GM23338 (cell line): Measurements from ENCODE around the gene HOMER1. TPM values are rescaled to one million over a fixed set of nuclear protein-coding genes. Genes with fewer than 3 reads are reported as not detected.

ENCODE experiments used
- ATAC-seq: fragments of 200-7000 bp; cut with Tn5 transposase; 3 replicates; pipeline ENCODE4 v1.9.1; 2020
- DNase-seq: peaks from one replicate; pipeline ENCODE4 v3.0.0-alpha.2; 2015; ENCODE audit warnings: low spot score
- H2AFZ ChIP-seq: fragments of 200-600 bp; sonication (generic); 2 replicates; pipeline ENCODE4 v1.8.0; 2016; ENCODE audit warnings: antibody characterized with exemption, mild to moderate bottlenecking, moderate library complexity
- H3F3A ChIP-seq: fragments of 200-600 bp; sonication (generic); replicated peaks from 2 replicates; pipeline ENCODE4 v1.8.0; 2017; ENCODE audit warnings: antibody characterized with exemption, mixed run types, low read depth
- H3K27ac ChIP-seq: fragments of 200-600 bp; sonication (generic); 2 replicates; pipeline ENCODE4 v1.6.1; 2016; ENCODE audit warnings: low read depth
- H3K27me3 ChIP-seq: fragments of 200-600 bp; sonication (generic); 2 replicates; pipeline ENCODE4 v1.8.0; 2016; ENCODE audit warnings: mild to moderate bottlenecking, mixed run types, moderate library complexity; ENCODE audit not compliant: insufficient read depth
- H3K36me3 ChIP-seq: fragments of 200-600 bp; sonication (generic); 2 replicates; pipeline ENCODE4 v1.8.0; 2016; ENCODE audit warnings: mild to moderate bottlenecking; ENCODE audit not compliant: insufficient read depth
- H3K4me1 ChIP-seq: fragments of 200-600 bp; sonication (generic); 2 replicates; pipeline ENCODE4 v1.8.0; 2016; ENCODE audit warnings: mild to moderate bottlenecking, moderate library complexity; ENCODE audit not compliant: insufficient read depth
- H3K4me2 ChIP-seq: fragments of 200-600 bp; sonication (generic); 2 replicates; pipeline ENCODE4 v1.7.1; 2017; ENCODE audit warnings: mixed run types
- H3K4me3 ChIP-seq: fragments of 200-600 bp; sonication (generic); 2 replicates; pipeline ENCODE4 v1.6.1; 2016; ENCODE audit warnings: mixed run types
- H3K79me2 ChIP-seq: fragments of 200-600 bp; sonication (generic); replicated peaks from 2 replicates; pipeline ENCODE4 v1.8.0; 2017; ENCODE audit warnings: mild to moderate bottlenecking; ENCODE audit not compliant: insufficient read depth
- H3K9me2 ChIP-seq: fragments of 200-600 bp; sonication (generic); 2 replicates; pipeline ENCODE4 v1.8.0; 2017; ENCODE audit not compliant: insufficient read depth
- H4K20me1 ChIP-seq: fragments of 200-600 bp; sonication (generic); replicated peaks from 2 replicates; pipeline ENCODE4 v1.8.0; 2017; ENCODE audit warnings: mild to moderate bottlenecking; ENCODE audit not compliant: insufficient read depth
- H3K27ac Mint-ChIP-seq: 2 replicates; pipeline ENCODE4 v1.8.0; 2020; ENCODE audit warnings: inconsistent platforms, mild to moderate bottlenecking, moderate library complexity, mixed read lengths
- H3K27me3 Mint-ChIP-seq: 3 replicates; pipeline ENCODE4 v1.8.0; 2022; ENCODE audit warnings: low read depth, mild to moderate bottlenecking, moderate library complexity, mixed read lengths, inconsistent platforms; ENCODE audit not compliant: insufficient read depth, poor library complexity
- H3K36me3 Mint-ChIP-seq: 3 replicates; pipeline ENCODE4 v1.8.0; 2021; ENCODE audit warnings: low read depth, mild to moderate bottlenecking, inconsistent platforms, moderate library complexity, mixed read lengths
- H3K4me1 Mint-ChIP-seq: 3 replicates; pipeline ENCODE4 v1.8.0; 2020; ENCODE audit warnings: mild to moderate bottlenecking, inconsistent platforms, mixed read lengths
- H3K4me3 Mint-ChIP-seq: 3 replicates; pipeline ENCODE4 v1.8.0; 2021; ENCODE audit warnings: moderate library complexity, mild to moderate bottlenecking, inconsistent platforms, mixed read lengths
- H3K9me3 Mint-ChIP-seq: 3 replicates; pipeline ENCODE4 v1.8.0; 2020; ENCODE audit warnings: moderate library complexity, mild to moderate bottlenecking, inconsistent platforms, mixed read lengths
- EZH2 ChIP-seq: fragments of 200-600 bp; sonication (generic); IDR thresholded peaks from one replicate; pipeline ENCODE4 v1.8.0; 2017; ENCODE audit warnings: antibody characterized with exemption, mild to moderate bottlenecking, low read depth; ENCODE audit not compliant: unreplicated experiment
- EZH2phosphoT487 ChIP-seq: fragments of 200-600 bp; sonication (generic); IDR thresholded peaks from one replicate; pipeline ENCODE4 v1.8.1; 2018; ENCODE audit warnings: antibody characterized with exemption; ENCODE audit not compliant: unreplicated experiment
- JUNB ChIP-seq: IDR thresholded peaks from one replicate; pipeline ENCODE4 v1.6.1; 2016; ENCODE audit warnings: antibody characterized with exemption; ENCODE audit not compliant: unreplicated experiment
- NANOG ChIP-seq: IDR thresholded peaks from 2 replicates; pipeline ENCODE4 v1.6.1; 2016; ENCODE audit warnings: antibody characterized with exemption, borderline replicate concordance
- POLR2AphosphoS5 ChIP-seq: IDR thresholded peaks from 2 replicates; pipeline ENCODE4 v1.6.1; 2016; ENCODE audit warnings: antibody characterized with exemption, low read depth
- STAT1 ChIP-seq: IDR thresholded peaks from one replicate; pipeline ENCODE4 v1.6.1; 2016; ENCODE audit warnings: antibody characterized with exemption; ENCODE audit not compliant: unreplicated experiment
- ZNF114 ChIP-seq: fragments of 250-450 bp; sonication (Bioruptor Pico); IDR thresholded peaks from 2 replicates; pipeline ENCODE4 v1.5.0; 2020; ENCODE audit warnings: mild to moderate bottlenecking, moderate library complexity
- ZNF331 ChIP-seq: fragments of 250-450 bp; sonication (Bioruptor Pico); IDR thresholded peaks from 2 replicates; pipeline ENCODE4 v1.5.0; 2020; ENCODE audit warnings: low read depth, mild to moderate bottlenecking, moderate library complexity
- polyA plus RNA-seq: library from polyadenylated mRNA; unstranded; fragments of >200 nt; fragmentation: Nextera tagmentation; extraction: Ambion mirVana; gene quantifications from 2 replicates; pipeline ENCODE4 v1.2.1, GENCODE V29; 2016
- total RNA-seq: library from RNA; depleted of rRNA; stranded (reverse); fragments of >200 nt; shearing (Covaris generic); gene quantifications from 2 replicates; pipeline ENCODE4 v1.2.3, GENCODE V29; 2014
- TF ChIP-seq, protein P1 (sequence below), 2 experiments: fragments of 200-600 bp in 1 of 2; sonication (generic) in 1 of 2; conservative IDR thresholded peaks; 2 replicates each; pipeline versions ENCODE4 v1.5.1 to v1.6.1; 2016 to 2017; ENCODE audit warnings: antibody characterized with exemption in 2 of 2, low read depth in 2 of 2, mild to moderate bottlenecking in 2 of 2, moderate library complexity in 1 of 2
- TF ChIP-seq, protein P2 (sequence below): IDR thresholded peaks from 2 replicates; pipeline ENCODE4 v1.6.1; 2016; ENCODE audit warnings: antibody characterized with exemption
- TF ChIP-seq, protein P3 (sequence below): IDR thresholded peaks from one replicate; pipeline ENCODE4 v1.6.1; 2018; ENCODE audit warnings: antibody characterized with exemption; ENCODE audit not compliant: unreplicated experiment

Gene HOMER1
- total and polyA plus RNA-seq, 2 experiments from 2014 or later, result 45.1 to 80.3 TPM

DNA sequence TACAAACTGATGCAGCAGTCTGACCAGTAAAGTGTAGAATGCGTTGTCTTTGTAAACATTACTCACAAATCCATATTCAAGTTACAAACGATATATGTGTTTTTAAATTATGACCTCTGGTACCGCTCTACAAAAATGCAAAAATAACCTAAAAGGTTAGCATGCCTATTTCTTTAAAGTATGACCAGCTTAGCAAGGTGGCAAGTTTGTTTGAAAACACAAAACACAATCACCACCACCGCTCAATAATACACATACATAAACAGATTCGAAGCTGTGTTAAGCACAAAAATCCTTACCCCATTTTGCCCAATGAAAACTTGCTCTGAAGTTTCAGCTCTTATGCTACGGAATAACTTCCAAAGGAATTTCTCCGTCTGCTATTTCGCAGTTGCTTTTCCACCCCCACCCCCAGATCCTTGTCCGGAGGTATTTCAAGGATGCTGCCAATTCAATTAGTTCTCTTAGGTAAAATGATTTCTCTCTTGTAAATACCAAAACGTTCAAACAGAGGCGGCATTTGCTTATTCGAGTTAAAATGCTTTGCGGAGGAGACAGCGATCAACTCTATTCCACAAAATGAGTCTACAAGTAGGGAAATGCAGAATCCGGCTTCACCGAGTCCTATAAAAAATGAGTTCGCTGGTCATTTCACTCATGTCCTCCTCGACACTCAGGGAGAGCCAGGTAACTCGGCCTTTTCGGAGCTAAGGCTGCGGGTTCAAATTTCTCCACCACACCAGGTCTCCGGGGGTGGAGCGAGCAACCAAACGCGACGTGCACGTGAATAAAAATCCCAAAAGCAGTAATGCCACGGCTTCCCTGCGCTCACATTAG is 1.2 kb downstream of the HOMER1 start (continued):
- TF ChIP-seq, protein P1, sequence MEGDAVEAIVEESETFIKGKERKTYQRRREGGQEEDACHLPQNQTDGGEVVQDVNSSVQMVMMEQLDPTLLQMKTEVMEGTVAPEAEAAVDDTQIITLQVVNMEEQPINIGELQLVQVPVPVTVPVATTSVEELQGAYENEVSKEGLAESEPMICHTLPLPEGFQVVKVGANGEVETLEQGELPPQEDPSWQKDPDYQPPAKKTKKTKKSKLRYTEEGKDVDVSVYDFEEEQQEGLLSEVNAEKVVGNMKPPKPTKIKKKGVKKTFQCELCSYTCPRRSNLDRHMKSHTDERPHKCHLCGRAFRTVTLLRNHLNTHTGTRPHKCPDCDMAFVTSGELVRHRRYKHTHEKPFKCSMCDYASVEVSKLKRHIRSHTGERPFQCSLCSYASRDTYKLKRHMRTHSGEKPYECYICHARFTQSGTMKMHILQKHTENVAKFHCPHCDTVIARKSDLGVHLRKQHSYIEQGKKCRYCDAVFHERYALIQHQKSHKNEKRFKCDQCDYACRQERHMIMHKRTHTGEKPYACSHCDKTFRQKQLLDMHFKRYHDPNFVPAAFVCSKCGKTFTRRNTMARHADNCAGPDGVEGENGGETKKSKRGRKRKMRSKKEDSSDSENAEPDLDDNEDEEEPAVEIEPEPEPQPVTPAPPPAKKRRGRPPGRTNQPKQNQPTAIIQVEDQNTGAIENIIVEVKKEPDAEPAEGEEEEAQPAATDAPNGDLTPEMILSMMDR (conservative IDR thresholded peaks at IDR 0.05; ENCODE audit: low read depth in 2 of 2), result no peak
- TF ChIP-seq NANOG, result no peak

DNA sequence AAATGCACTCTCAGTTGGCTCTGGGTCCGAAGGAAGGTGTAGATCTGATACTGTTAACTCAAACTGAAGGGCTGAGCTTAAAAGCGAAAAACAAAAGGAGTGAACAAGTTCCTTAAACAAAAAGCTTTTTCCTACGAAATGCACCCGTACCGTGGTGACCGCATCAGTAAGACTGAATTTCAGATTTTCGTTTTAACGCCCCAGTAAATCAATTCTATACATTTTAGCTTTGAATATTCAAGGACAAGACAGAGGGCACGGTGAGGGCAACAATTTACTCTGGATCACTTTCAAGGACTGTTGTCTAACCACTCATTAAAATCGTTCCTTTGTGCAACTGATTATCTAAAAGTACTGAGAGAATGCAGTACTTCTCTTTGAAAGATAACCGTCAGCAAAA is 1.9 kb downstream of the HOMER1 start:
- peaks cover 48% of the 10 kb centered on the region for H3K4me1 Mint-ChIP-seq
- TF ChIP-seq STAT1, result no peak
- TF ChIP-seq, protein P2, sequence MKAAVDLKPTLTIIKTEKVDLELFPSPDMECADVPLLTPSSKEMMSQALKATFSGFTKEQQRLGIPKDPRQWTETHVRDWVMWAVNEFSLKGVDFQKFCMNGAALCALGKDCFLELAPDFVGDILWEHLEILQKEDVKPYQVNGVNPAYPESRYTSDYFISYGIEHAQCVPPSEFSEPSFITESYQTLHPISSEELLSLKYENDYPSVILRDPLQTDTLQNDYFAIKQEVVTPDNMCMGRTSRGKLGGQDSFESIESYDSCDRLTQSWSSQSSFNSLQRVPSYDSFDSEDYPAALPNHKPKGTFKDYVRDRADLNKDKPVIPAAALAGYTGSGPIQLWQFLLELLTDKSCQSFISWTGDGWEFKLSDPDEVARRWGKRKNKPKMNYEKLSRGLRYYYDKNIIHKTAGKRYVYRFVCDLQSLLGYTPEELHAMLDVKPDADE, result no peak
- TF ChIP-seq EZH2, result no peak
- no peak for TF ChIP-seq ZNF331
- TF ChIP-seq, protein P1 (conservative IDR thresholded peaks at IDR 0.05; ENCODE audit: low read depth in 2 of 2), result no peak
- no peak for TF ChIP-seq NANOG
- TF ChIP-seq JUNB, result no peak
- no peak for TF ChIP-seq EZH2phosphoT487
- TF ChIP-seq, protein P3, sequence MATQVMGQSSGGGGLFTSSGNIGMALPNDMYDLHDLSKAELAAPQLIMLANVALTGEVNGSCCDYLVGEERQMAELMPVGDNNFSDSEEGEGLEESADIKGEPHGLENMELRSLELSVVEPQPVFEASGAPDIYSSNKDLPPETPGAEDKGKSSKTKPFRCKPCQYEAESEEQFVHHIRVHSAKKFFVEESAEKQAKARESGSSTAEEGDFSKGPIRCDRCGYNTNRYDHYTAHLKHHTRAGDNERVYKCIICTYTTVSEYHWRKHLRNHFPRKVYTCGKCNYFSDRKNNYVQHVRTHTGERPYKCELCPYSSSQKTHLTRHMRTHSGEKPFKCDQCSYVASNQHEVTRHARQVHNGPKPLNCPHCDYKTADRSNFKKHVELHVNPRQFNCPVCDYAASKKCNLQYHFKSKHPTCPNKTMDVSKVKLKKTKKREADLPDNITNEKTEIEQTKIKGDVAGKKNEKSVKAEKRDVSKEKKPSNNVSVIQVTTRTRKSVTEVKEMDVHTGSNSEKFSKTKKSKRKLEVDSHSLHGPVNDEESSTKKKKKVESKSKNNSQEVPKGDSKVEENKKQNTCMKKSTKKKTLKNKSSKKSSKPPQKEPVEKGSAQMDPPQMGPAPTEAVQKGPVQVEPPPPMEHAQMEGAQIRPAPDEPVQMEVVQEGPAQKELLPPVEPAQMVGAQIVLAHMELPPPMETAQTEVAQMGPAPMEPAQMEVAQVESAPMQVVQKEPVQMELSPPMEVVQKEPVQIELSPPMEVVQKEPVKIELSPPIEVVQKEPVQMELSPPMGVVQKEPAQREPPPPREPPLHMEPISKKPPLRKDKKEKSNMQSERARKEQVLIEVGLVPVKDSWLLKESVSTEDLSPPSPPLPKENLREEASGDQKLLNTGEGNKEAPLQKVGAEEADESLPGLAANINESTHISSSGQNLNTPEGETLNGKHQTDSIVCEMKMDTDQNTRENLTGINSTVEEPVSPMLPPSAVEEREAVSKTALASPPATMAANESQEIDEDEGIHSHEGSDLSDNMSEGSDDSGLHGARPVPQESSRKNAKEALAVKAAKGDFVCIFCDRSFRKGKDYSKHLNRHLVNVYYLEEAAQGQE, result no peak
- TF ChIP-seq POLR2AphosphoS5, result no peak
- TF ChIP-seq ZNF114 (CRISPR knock-in tag), result no peak

More for the DNA sequence above, 1.9 kb downstream of the HOMER1 start:
- no peak overlapping the region for H3K27ac Mint-ChIP-seq
- Histone ChIP-seq H3K36me3 (no peaks in the 10 kb centered on the region), H3K4me2 (peak overlapping the region; percentile 84), H3K4me1 (peaks cover 44% of the 10 kb centered on the region), H3K79me2 (peaks cover 59% of the 10 kb centered on the region), H3F3A (no peaks in the 10 kb centered on the region), H3K27me3 (no peaks in the 10 kb centered on the region), H3K27ac (no peak overlapping the region), H3K9me2 (no peaks in the 10 kb centered on the region), H2AFZ (no peak overlapping the region), H3K4me3 (peak overlapping the region; percentile 76), H4K20me1 (peaks cover 21% of the 10 kb centered on the region)
- H3K27me3 Mint-ChIP-seq, result peaks cover 3% of the 10 kb centered on the region
- DNase-seq (no peak), ATAC-seq (no peak)
- H3K36me3 Mint-ChIP-seq, result no peaks in the 10 kb centered on the region
- peak overlapping the region; percentile 90 for H3K4me3 Mint-ChIP-seq
- H3K9me3 Mint-ChIP-seq, result no peaks in the 10 kb centered on the region
